ENCODE data around the gene CXCL1.

GRCh38 chr4:73853246-73853704, 15.9 kb upstream of the CXCL1 start, which contains the start of gene PF4V1:
- TF ChIP-seq CTCF (IDR thresholded peaks at IDR 0.05) (no peak), EZH2 (IDR thresholded peaks at IDR 0.05; ENCODE audit: borderline replicate concordance, insufficient read depth, low read depth, low read length, poor library complexity, severe bottlenecking) (no peak)
